Left ventricle myocardium inferior (tissue), 1 donor: Measurements from ENCODE around the gene BPIFA3. TPM values are rescaled to one million over a fixed set of nuclear protein-coding genes. Genes with fewer than 3 reads are reported as not detected.

ENCODE experiments used
- DNase-seq: peaks from one replicate; pipeline ENCODE4 v3.0.0-alpha.2; 2020
- H3K27ac ChIP-seq: fragments of 200-600 bp; replicated peaks from 2 replicates; pipeline ENCODE4 v1.8.0; 2021
- H3K27me3 ChIP-seq: fragments of 200-600 bp; 2 replicates; pipeline ENCODE4 v1.8.0; 2021; ENCODE audit warnings: low read depth
- H3K36me3 ChIP-seq: fragments of 200-600 bp; 2 replicates; pipeline ENCODE4 v1.8.0; 2021
- H3K4me1 ChIP-seq: fragments of 200-600 bp; 2 replicates; pipeline ENCODE4 v1.8.0; 2021
- H3K4me3 ChIP-seq: fragments of 200-600 bp; 2 replicates; pipeline ENCODE4 v1.8.0; 2021; ENCODE audit warnings: mild to moderate bottlenecking, moderate library complexity
- H3K9me3 ChIP-seq: fragments of 200-600 bp; replicated peaks from 2 replicates; pipeline ENCODE4 v1.8.0; 2021
- intact Hi-C: fragments of 100-400 bp; cut with micrococcal nuclease; formaldehyde crosslinking; loops from one replicate; pipeline ENCODE4 v1.11.0; 2022
- total RNA-seq: library from RNA; stranded (reverse); fragmentation: NEBNext Ultra II Directional; extraction: Animal tissue kit (Norgen Biotek cat#: 25700); gene quantifications from one replicate; pipeline ENCODE4 v1.2.1, GENCODE V29; 2021
- TF ChIP-seq, protein P1 (sequence below): fragments of 200-600 bp; IDR thresholded peaks from 2 replicates; pipeline ENCODE4 v1.8.0; 2021; ENCODE audit warnings: antibody characterized with exemption, mild to moderate bottlenecking, borderline replicate concordance
- donor health status: DM: no; HTN: yes; CAD: no; lungs with severe emphysema.

The BPIFA3 gene
- total RNA-seq, 1 donor from 2014 or later: not detected

- intact Hi-C loops: no loop called here
- H3K27ac ChIP-seq: no peak overlapping the region
- no peaks in the 10 kb centered on the region for H3K4me1 ChIP-seq
- no peak overlapping the region for H3K4me3 ChIP-seq
- no peaks in the 10 kb centered on the region for H3K36me3 ChIP-seq
- H3K27me3 ChIP-seq: peaks cover 75% of the 10 kb centered on the region
- DNase-seq: no peak
- TF ChIP-seq, protein P1, sequence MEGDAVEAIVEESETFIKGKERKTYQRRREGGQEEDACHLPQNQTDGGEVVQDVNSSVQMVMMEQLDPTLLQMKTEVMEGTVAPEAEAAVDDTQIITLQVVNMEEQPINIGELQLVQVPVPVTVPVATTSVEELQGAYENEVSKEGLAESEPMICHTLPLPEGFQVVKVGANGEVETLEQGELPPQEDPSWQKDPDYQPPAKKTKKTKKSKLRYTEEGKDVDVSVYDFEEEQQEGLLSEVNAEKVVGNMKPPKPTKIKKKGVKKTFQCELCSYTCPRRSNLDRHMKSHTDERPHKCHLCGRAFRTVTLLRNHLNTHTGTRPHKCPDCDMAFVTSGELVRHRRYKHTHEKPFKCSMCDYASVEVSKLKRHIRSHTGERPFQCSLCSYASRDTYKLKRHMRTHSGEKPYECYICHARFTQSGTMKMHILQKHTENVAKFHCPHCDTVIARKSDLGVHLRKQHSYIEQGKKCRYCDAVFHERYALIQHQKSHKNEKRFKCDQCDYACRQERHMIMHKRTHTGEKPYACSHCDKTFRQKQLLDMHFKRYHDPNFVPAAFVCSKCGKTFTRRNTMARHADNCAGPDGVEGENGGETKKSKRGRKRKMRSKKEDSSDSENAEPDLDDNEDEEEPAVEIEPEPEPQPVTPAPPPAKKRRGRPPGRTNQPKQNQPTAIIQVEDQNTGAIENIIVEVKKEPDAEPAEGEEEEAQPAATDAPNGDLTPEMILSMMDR: no peak
- no peaks in the 10 kb centered on the region for H3K9me3 ChIP-seq
These were observed 6.8 kb upstream of the BPIFA3 start for GRCh38 chr20:33210371-33210770.

- no peak for DNase-seq
- no peak overlapping the region for H3K27ac ChIP-seq
- TF ChIP-seq, protein P1: peak; percentile 38
- intact Hi-C loops: no loop called here
- peaks cover 78% of the 10 kb centered on the region for H3K27me3 ChIP-seq
- H3K9me3 ChIP-seq: no peaks in the 10 kb centered on the region
- no peak overlapping the region for H3K4me3 ChIP-seq
- no peaks in the 10 kb centered on the region for H3K36me3 ChIP-seq
- no peaks in the 10 kb centered on the region for H3K4me1 ChIP-seq
These were observed 5.2 kb upstream of the BPIFA3 start for GRCh38 chr20:33211817-33212424.

DNA sequence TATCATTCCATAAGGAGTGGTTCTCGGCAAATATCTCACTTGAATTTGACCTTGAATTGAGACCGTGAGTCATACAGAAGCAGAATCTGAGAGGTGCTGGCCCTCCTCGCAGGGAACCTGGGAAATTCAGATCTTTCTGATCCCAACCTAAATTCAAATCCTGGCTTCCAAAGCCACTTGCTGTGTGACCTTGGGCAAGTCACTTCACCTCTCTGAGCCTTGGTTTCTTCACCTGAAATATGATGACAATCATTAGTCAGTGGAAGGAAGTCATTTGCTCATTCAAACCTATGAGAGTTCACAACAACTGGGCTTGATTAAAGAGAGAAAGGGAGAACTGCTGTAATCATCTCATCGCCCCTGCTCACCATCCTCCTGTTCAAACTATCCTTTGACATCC lies 7.2 kb downstream of the BPIFA3 start:
- no peaks in the 10 kb centered on the region for H3K36me3 ChIP-seq
- intact Hi-C loops: no loop called here
- no peaks in the 10 kb centered on the region for H3K4me1 ChIP-seq
- H3K4me3 ChIP-seq: no peak overlapping the region
- H3K27ac ChIP-seq: no peak overlapping the region
- no peaks in the 10 kb centered on the region for H3K9me3 ChIP-seq
- H3K27me3 ChIP-seq: peaks cover 82% of the 10 kb centered on the region
- DNase-seq: no peak
- TF ChIP-seq, protein P1: no peak

DNA sequence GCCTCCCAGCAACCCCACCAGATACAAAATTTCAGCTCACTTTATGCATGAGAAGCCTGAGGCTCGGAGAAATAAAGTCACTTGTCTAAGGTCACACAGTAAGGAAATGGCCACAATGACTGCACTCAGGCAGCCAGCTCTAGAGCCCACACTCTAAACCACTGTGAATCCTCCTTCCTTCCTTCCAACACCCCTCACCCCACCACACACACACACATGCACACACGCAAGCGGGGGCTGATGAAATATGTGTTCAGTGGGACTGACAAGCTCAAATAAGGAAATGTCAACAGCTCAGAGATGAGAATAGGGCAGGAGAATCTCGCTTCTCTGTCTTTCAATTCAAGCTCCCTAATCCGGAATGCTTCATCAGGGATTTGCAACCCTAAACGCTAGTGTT lies 12.7 kb downstream of the BPIFA3 start:
- no peak for DNase-seq
- Histone ChIP-seq H3K36me3 (no peaks in the 10 kb centered on the region), H3K27me3 (peaks cover 97% of the 10 kb centered on the region), H3K9me3 (no peaks in the 10 kb centered on the region), H3K4me1 (no peaks in the 10 kb centered on the region), H3K27ac (no peak overlapping the region), H3K4me3 (no peak overlapping the region)
- intact Hi-C loops: no loop called here
- TF ChIP-seq, protein P1: no peak

GRCh38 chr20:33231237-33231636 lies 14.1 kb downstream of the BPIFA3 start:
- TF ChIP-seq, protein P1: no peak
- H3K4me3 ChIP-seq: no peak overlapping the region
- peaks cover 98% of the 10 kb centered on the region for H3K27me3 ChIP-seq
- no peak overlapping the region for H3K27ac ChIP-seq
- H3K9me3 ChIP-seq: no peaks in the 10 kb centered on the region
- H3K36me3 ChIP-seq: no peaks in the 10 kb centered on the region
- DNase-seq: no peak
- intact Hi-C loops: no loop called here
- no peaks in the 10 kb centered on the region for H3K4me1 ChIP-seq
